Stimulated activated CD8-positive, alpha-beta memory T cell treated with anti-CD3 and anti-CD28 coated beads, Interleukin-7, amount 100 ng/mL, for 1 hour (primary cell): ENCODE measurements around the gene PRKCSH.

Source experiments
- DNase-seq, 2 donors: peaks; one replicate each; pipeline ENCODE4 v3.0.0-alpha.2; 2020; ENCODE audit warnings: low read depth in 2 of 2

Gene PRKCSH

DNA sequence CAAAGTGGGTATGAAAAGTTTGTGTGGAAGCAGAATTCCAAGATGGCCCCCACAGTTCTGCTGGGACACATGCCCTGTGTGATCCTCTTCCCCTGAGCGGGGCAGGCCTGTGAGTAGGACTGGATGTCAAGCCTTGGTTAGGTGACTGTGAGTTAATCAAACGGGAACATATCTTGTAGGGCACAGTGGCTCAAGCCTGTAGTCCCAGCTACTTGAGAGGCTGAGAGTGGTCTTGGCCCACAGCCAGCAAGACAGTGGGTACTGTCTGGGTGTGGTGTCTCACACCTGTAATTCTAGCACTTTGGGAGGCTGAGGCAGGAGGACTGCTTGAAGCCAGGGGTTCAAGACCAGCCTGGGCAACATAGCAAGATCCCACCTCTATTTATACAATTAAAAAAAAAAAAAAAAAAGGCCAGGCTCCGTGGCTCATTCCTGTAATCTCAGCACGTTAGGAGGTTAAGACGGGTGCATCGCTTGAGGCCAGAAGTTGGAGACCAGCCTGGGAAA lies 63.8 kb downstream of the PRKCSH start:
- DNase-seq, result no peak

DNA sequence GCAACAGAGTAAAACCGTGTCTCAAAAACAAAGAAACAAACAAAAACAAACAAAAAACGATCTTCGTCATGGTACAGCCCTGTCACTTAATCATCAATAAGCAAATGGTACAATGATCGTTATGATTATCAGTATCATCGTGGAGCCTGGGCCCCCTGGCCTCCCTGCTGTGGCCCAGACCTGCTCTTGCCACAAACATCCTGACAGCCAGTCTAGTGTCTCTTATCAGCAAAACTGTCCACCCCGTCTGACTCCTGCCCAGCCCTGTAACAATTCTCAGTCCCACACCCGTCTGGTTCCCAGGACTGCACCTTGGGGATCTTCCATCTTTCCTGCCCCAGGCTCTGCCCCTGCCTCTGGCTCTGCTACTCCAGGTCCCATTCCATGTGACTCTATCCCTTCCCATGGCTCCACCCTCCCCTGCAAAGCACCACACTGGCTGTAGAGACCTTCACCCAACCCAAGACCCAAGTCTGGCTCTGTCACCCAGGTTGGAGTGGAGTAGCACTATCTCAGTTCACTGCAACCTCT lies 64.5 kb downstream of the PRKCSH start:
- no peak for DNase-seq
